HG03565 (cell line): ENCODE data around the gene NID1.
"Not testable (repeated sequence)": the region's sequence is repeated elsewhere in the genome, so short reads cannot be mapped to it uniquely, and the experiment has no call there.

ENCODE experiments used
- ATAC-seq: cut with Tn5 transposase; IDR thresholded peaks from one replicate; pipeline ENCODE4 v1.9.1; 2021; ENCODE audit warnings: mild to moderate bottlenecking, moderate library complexity; ENCODE audit not compliant: unreplicated experiment

NID1 gene

GRCh38 chr1:236033336-236033735 lies 31.6 kb downstream of the NID1 start:
- no peak for ATAC-seq

- ATAC-seq: no peak
Observed at GRCh38 chr1:236030534-236030933, 34.4 kb downstream of the NID1 start.

GRCh38 chr1:236029428-236029940 lies 35.4 kb downstream of the NID1 start:
- ATAC-seq: no peak

GRCh38 chr1:236027104-236027503 lies 37.8 kb downstream of the NID1 start:
- ATAC-seq: no peak

- ATAC-seq: no peak
Observed at GRCh38 chr1:236025836-236026235, 39.1 kb downstream of the NID1 start.

- ATAC-seq: no peak
Observed at GRCh38 chr1:236024641-236025040, 40.2 kb downstream of the NID1 start.

GRCh38 chr1:236023926-236024565 lies 40.8 kb downstream of the NID1 start:
- ATAC-seq: no peak

- no peak for ATAC-seq
Observed at GRCh38 chr1:236021424-236022135, 43.3 kb downstream of the NID1 start.

- ATAC-seq: no peak
Observed at GRCh38 chr1:236020359-236021219, 44.3 kb downstream of the NID1 start.

GRCh38 chr1:236018885-236019453 lies 45.9 kb downstream of the NID1 start:
- no peak for ATAC-seq

- no peak for ATAC-seq
Observed at GRCh38 chr1:236016782-236017400, 48.0 kb downstream of the NID1 start.

- ATAC-seq: no peak
Observed at GRCh38 chr1:236016083-236016482, 48.8 kb downstream of the NID1 start.

GRCh38 chr1:236015539-236015938 lies 49.4 kb downstream of the NID1 start:
- no peak for ATAC-seq

GRCh38 chr1:236013330-236013729 lies 51.6 kb downstream of the NID1 start:
- no peak for ATAC-seq

GRCh38 chr1:236011641-236012040 lies 53.2 kb downstream of the NID1 start:
- no peak for ATAC-seq

- no peak for ATAC-seq
Observed at GRCh38 chr1:236010443-236010842, 54.4 kb downstream of the NID1 start.

- ATAC-seq: no peak
Observed at GRCh38 chr1:236009857-236010256, 55.0 kb downstream of the NID1 start.

GRCh38 chr1:236009191-236009590 lies 55.7 kb downstream of the NID1 start:
- ATAC-seq: no peak

- ATAC-seq: no peak
Observed at GRCh38 chr1:236007781-236008180, 57.1 kb downstream of the NID1 start.

- not testable (repeated sequence) for ATAC-seq
Observed at GRCh38 chr1:236003058-236003457, 61.8 kb downstream of the NID1 start.

- no peak for ATAC-seq
Observed at GRCh38 chr1:236002572-236002971, 62.3 kb downstream of the NID1 start.
